Endothelial cell of umbilical vein (primary cell): ENCODE measurements around the gene MOB4. TPM values are rescaled to one million over a fixed set of nuclear protein-coding genes. Genes with fewer than 3 reads are reported as not detected.

Experiments
- BruUV-seq: library from RNA; stranded (reverse); fragments of 400-500 nt; replicated peaks from 2 replicates; lab custom pipeline; 2021; lab: Mats Ljungman, UMichigan
- CTCF ChIA-PET: fragments of 300-600, 350-600 bp; sonication (Branson Sonifier 250); formaldehyde crosslinking; loops from one replicate; lab custom pipeline; 2021; ENCODE audit warnings: antibody characterized with exemption, inconsistent platforms; lab: Charles Lee
- POLR2A ChIA-PET: fragments of 300-600, 350-600 bp; sonication (Branson Sonifier 250); formaldehyde crosslinking; loops from one replicate; lab custom pipeline; 2021; ENCODE audit warnings: antibody characterized with exemption, inconsistent platforms; lab: Charles Lee
- DNase-seq: peaks from one replicate; pipeline ENCODE4 v3.0.0-alpha.2; 2011; ENCODE audit warnings: low read depth, low spot score
- FAIRE-seq: peaks from 2 replicates; lab custom pipeline; 2011; peaks lifted over from hg19 to GRCh38; lab: Jason Lieb, UNC
- H2AFZ ChIP-seq: 2 replicates; pipeline ENCODE4 v1.6.0; 2012; ENCODE audit warnings: low read depth, low read length, control low read depth, inconsistent platforms
- H3K27ac ChIP-seq: 2 replicates; pipeline ENCODE4 v1.5.1; 2011; ENCODE audit warnings: low read depth, mild to moderate bottlenecking, control low read depth, low read length, moderate library complexity; ENCODE audit not compliant: insufficient read depth
- H3K27me3 ChIP-seq, 2 experiments: 2 replicates each; pipeline versions ENCODE4 v1.6.0 to v1.6.1; 2011; ENCODE audit warnings: low read length in 2 of 2, mixed read lengths in 1 of 2; ENCODE audit not compliant: control insufficient read depth in 2 of 2, insufficient read depth in 2 of 2
- H3K36me3 ChIP-seq, 2 experiments: 2 replicates in 1 of 2; 3 replicates in 1 of 2; pipeline ENCODE4 v1.5.1; 2011; ENCODE audit warnings: low read length in 2 of 2, mild to moderate bottlenecking in 1 of 2, moderate library complexity in 1 of 2; ENCODE audit not compliant: control insufficient read depth in 2 of 2, insufficient read depth in 2 of 2; ENCODE audit errors: extremely low read depth in 1 of 2
- H3K4me1 ChIP-seq: 3 replicates; pipeline ENCODE4 v1.5.1; 2011; ENCODE audit warnings: mild to moderate bottlenecking, low read length; ENCODE audit not compliant: control insufficient read depth, insufficient read depth; ENCODE audit errors: extremely low read depth
- H3K4me2 ChIP-seq: 2 replicates; pipeline ENCODE4 v1.6.1; 2011; ENCODE audit warnings: low read length, control low read depth, mixed read lengths; ENCODE audit not compliant: insufficient read depth
- H3K4me3 ChIP-seq, 3 experiments: fragments of 200-600 bp in 1 of 3; sonication (generic), shearing (Covaris generic) in 1 of 3; replicated peaks in 1 of 3; 2 replicates each; pipeline ENCODE4 v1.5.1; 2011 to 2016; ENCODE audit warnings: control low read depth in 3 of 3, low read length in 3 of 3, mild to moderate bottlenecking in 2 of 3, inconsistent platforms in 1 of 3, low read depth in 1 of 3, moderate library complexity in 1 of 3; ENCODE audit not compliant: insufficient read depth in 1 of 3
- H3K79me2 ChIP-seq: 2 replicates; pipeline ENCODE4 v1.6.0; 2012; ENCODE audit warnings: low read length, inconsistent platforms; ENCODE audit not compliant: control insufficient read depth, insufficient read depth
- H3K9ac ChIP-seq: replicated peaks from 2 replicates; pipeline ENCODE3; 2011; ENCODE audit warnings: low read length, control low read depth; ENCODE audit not compliant: insufficient read depth; ENCODE audit errors: extremely low read depth
- H3K9me1 ChIP-seq: replicated peaks from 3 replicates; pipeline ENCODE4 v1.6.0; 2011; ENCODE audit warnings: mild to moderate bottlenecking, low read length; ENCODE audit not compliant: control insufficient read depth, insufficient read depth; ENCODE audit errors: extremely low read depth
- H3K9me3 ChIP-seq: replicated peaks from 2 replicates; pipeline ENCODE4 v1.5.1; 2012; ENCODE audit warnings: low read length, inconsistent platforms; ENCODE audit not compliant: control insufficient read depth, insufficient read depth
- H4K20me1 ChIP-seq: replicated peaks from 2 replicates; pipeline ENCODE3; 2011; ENCODE audit warnings: mild to moderate bottlenecking, low read length; ENCODE audit not compliant: control insufficient read depth, insufficient read depth; ENCODE audit errors: extremely low read depth
- CTCF ChIP-seq, 2 donors: IDR thresholded peaks; 1 replicate in 1 of 2; 2 replicates in 1 of 2; pipeline ENCODE4 v1.5.1; 2011; ENCODE audit warnings: low read length in 2 of 2, mild to moderate bottlenecking in 2 of 2, moderate library complexity in 2 of 2, control low read depth in 1 of 2, inconsistent platforms in 1 of 2, low read depth in 1 of 2; ENCODE audit not compliant: insufficient read depth in 1 of 2; ENCODE audit errors: extremely low read depth in 1 of 2
- EZH2 ChIP-seq: IDR thresholded peaks from 2 replicates; pipeline ENCODE4 v1.6.1; 2012; ENCODE audit warnings: borderline replicate concordance, low read depth, mild to moderate bottlenecking, moderate library complexity, low read length, inconsistent platforms; ENCODE audit not compliant: severe bottlenecking
- GATA2 ChIP-seq: IDR thresholded peaks from 2 replicates; pipeline ENCODE4 v1.7.0; 2011; ENCODE audit warnings: low read depth, mild to moderate bottlenecking, moderate library complexity, mixed read lengths, low read length; ENCODE audit not compliant: insufficient read length, insufficient read depth
- JUN ChIP-seq: IDR thresholded peaks from 2 replicates; pipeline ENCODE4 v1.6.1; 2011; ENCODE audit warnings: borderline replicate concordance, low read depth; ENCODE audit not compliant: insufficient read length, insufficient read depth
- MAX ChIP-seq: IDR thresholded peaks from 2 replicates; pipeline ENCODE4 v1.6.1; 2011; ENCODE audit not compliant: insufficient read depth, insufficient read length
- MYC ChIP-seq: IDR thresholded peaks from one replicate; pipeline ENCODE4 v1.6.1; 2011; ENCODE audit warnings: mild to moderate bottlenecking, low read depth, low read length
- POLR2A ChIP-seq: IDR thresholded peaks from 2 replicates; pipeline ENCODE4 v1.6.1; 2012; ENCODE audit warnings: low read depth, mild to moderate bottlenecking, control low read depth, low read length
- POLR2AphosphoS5 ChIP-seq: IDR thresholded peaks from 2 replicates; pipeline ENCODE4 v1.6.1; 2012; ENCODE audit warnings: low read depth, mild to moderate bottlenecking, control low read depth, low read length, moderate library complexity; ENCODE audit not compliant: insufficient read depth
- dilution Hi-C: fragments of 300-500 bp; cut with MboI; formaldehyde crosslinking; loops from one replicate; pipeline ENCODE4 v1.15.0; 2019; ENCODE audit warnings: low sequenced_read_pairs; ENCODE audit not compliant: extremely low pct_ligation_motif_present
- intact Hi-C: fragments of 100-400 bp; cut with micrococcal nuclease; formaldehyde crosslinking; loops from one replicate; pipeline ENCODE4 v1.10.0; 2022
- polyA plus RNA-seq, 4 experiments: library from polyadenylated mRNA; depleted of rRNA in 3 of 4; stranded (reverse) in 3 of 4; unstranded in 1 of 4; fragments of >200 nt; gene quantifications; 2 replicates each; pipeline versions ENCODE4 v1.2.1 to v1.2.3, GENCODE V29; 2011 to 2012; ENCODE audit warnings: missing spikeins in 1 of 4
- total RNA-seq: library from RNA; stranded (reverse); gene quantifications from 2 replicates; pipeline ENCODE4 v1.2.3, GENCODE V29; 2021

MOB4 gene
- total and polyA plus RNA-seq, 2 donors (not counting 3 experiments of a cell fraction or from before 2014, with no cell fraction given), result 23.9 to 27.9 TPM

- peaks cover 15% of the 10 kb centered on the region for H3K79me2 ChIP-seq
- H3K4me3 ChIP-seq, result no peak overlapping the region
- TF ChIP-seq MAX (no peak), POLR2A (no peak), MYC (no peak), CTCF (IDR thresholded peaks at IDR 0.05; ENCODE audit: extremely low read depth in 1 of 2, insufficient read depth in 1 of 2, low read depth in 1 of 2, low read length in 2 of 2) (no peak), GATA2 (no peak), JUN (no peak), EZH2 (no peak), POLR2AphosphoS5 (no peak)
- H3K4me1 ChIP-seq, result peaks cover 9% of the 10 kb centered on the region
- no peaks in the 10 kb centered on the region for H3K9me1 ChIP-seq
- peaks cover 2 to 4% of the 10 kb centered on the region in 2 experiments for H3K36me3 ChIP-seq
- FAIRE-seq (no peak), DNase-seq (no peak)
- H3K27ac ChIP-seq, result no peak overlapping the region
- intact Hi-C loops (no loop called here), dilution Hi-C loops (no loop called here)
- BruUV-seq, result no TSS peak
- no peaks in the 10 kb centered on the region for H4K20me1 ChIP-seq
- no peaks in the 10 kb centered on the region for H3K9me3 ChIP-seq
- H3K4me2 ChIP-seq, result no peak overlapping the region
- ChIA-PET CTCF (interaction anchor here (1.1 kb wide), 1 partner anchor 16 kb away, joined by 3 read pairs; no protein-coding TSS in a partner anchor), POLR2A (interaction anchor here (0.6 kb wide), 1 partner anchor 9 kb away, joined by 3 read pairs; the partner anchor contains the start of gene MOB4)
- H2AFZ ChIP-seq, result no peak overlapping the region
- H3K9ac ChIP-seq, result no peak overlapping the region
- H3K27me3 ChIP-seq, result no peaks in the 10 kb centered on the region
Observed at GRCh38 chr2:197506658-197507057, 9.2 kb upstream of the MOB4 start.
